ENCODE results near the gene NEDD4L.

Gene NEDD4L

GRCh38 chr18:58052960-58053359, 8.9 kb downstream of the NEDD4L start:
- DNase-seq (ENCODE audit: low spot score), result no peak

GRCh38 chr18:58054041-58054781, 10.2 kb downstream of the NEDD4L start:
- DNase-seq (ENCODE audit: low spot score), result no peak

GRCh38 chr18:58055890-58056558, 12.0 kb downstream of the NEDD4L start:
- no peak for DNase-seq (ENCODE audit: low spot score)

GRCh38 chr18:58056852-58057251, 12.8 kb downstream of the NEDD4L start:
- no peak for DNase-seq (ENCODE audit: low spot score)

GRCh38 chr18:58057291-58057965, 13.4 kb downstream of the NEDD4L start:
- no peak for DNase-seq (ENCODE audit: low spot score)

GRCh38 chr18:58058720-58059119, 14.7 kb downstream of the NEDD4L start:
- DNase-seq (ENCODE audit: low spot score), result no peak

GRCh38 chr18:58060254-58060653, 16.2 kb downstream of the NEDD4L start:
- no peak for DNase-seq (ENCODE audit: low spot score)

- no peak for DNase-seq (ENCODE audit: low spot score)
These were observed 17.3 kb downstream of the NEDD4L start for GRCh38 chr18:58061349-58061748.

- no peak for DNase-seq (ENCODE audit: low spot score)
These were observed 20.5 kb downstream of the NEDD4L start for GRCh38 chr18:58064406-58064998.

- no peak for DNase-seq (ENCODE audit: low spot score)
These were observed 21.9 kb downstream of the NEDD4L start for GRCh38 chr18:58065956-58066355.

GRCh38 chr18:58067601-58068000, 23.6 kb downstream of the NEDD4L start:
- no peak for DNase-seq (ENCODE audit: low spot score)

- DNase-seq (ENCODE audit: low spot score), result no peak
These were observed 25.1 kb downstream of the NEDD4L start for GRCh38 chr18:58069099-58069498.

- no peak for DNase-seq (ENCODE audit: low spot score)
These were observed 25.8 kb downstream of the NEDD4L start for GRCh38 chr18:58069721-58070292.

- no peak for DNase-seq (ENCODE audit: low spot score)
These were observed 32.0 kb downstream of the NEDD4L start for GRCh38 chr18:58076052-58076451.

- no peak for DNase-seq (ENCODE audit: low spot score)
These were observed 33.3 kb downstream of the NEDD4L start for GRCh38 chr18:58077329-58077728.

GRCh38 chr18:58078889-58079573, 35.0 kb downstream of the NEDD4L start:
- no peak for DNase-seq (ENCODE audit: low spot score)

GRCh38 chr18:58080451-58080850, 36.4 kb downstream of the NEDD4L start:
- DNase-seq (ENCODE audit: low spot score), result no peak

- no peak for DNase-seq (ENCODE audit: low spot score)
These were observed 44.1 kb downstream of the NEDD4L start for GRCh38 chr18:58087928-58088690.

- DNase-seq (ENCODE audit: low spot score), result no peak
These were observed 44.7 kb downstream of the NEDD4L start for GRCh38 chr18:58088691-58089065.

- DNase-seq (ENCODE audit: low spot score), result no peak
These were observed 47.1 kb downstream of the NEDD4L start for GRCh38 chr18:58091099-58091611.

- no peak for DNase-seq (ENCODE audit: low spot score)
These were observed 49.3 kb downstream of the NEDD4L start for GRCh38 chr18:58093311-58093803.

Data from iPS-NIHi11 (cell line).